Right forelimb (tissue), 1 donor: ENCODE results near the gene SLC27A6.

Experiments
- DNase-seq: peaks from one replicate; pipeline ENCODE4 v3.0.0-alpha.2; 2018

Gene SLC27A6

GRCh38 chr5:129073111-129073510, 107.8 kb downstream of the SLC27A6 start:
- DNase-seq = no peak

GRCh38 chr5:129074903-129075302, 109.6 kb downstream of the SLC27A6 start:
- DNase-seq = no peak

GRCh38 chr5:129077433-129078075, 112.3 kb downstream of the SLC27A6 start:
- DNase-seq = no peak

- DNase-seq = no peak
These were observed 113.0 kb downstream of the SLC27A6 start for GRCh38 chr5:129078247-129078646.

GRCh38 chr5:129078660-129079059, 113.4 kb downstream of the SLC27A6 start:
- no peak for DNase-seq

GRCh38 chr5:129079496-129079895, 114.2 kb downstream of the SLC27A6 start:
- no peak for DNase-seq

GRCh38 chr5:129080766-129081165, 115.5 kb downstream of the SLC27A6 start:
- DNase-seq = no peak

GRCh38 chr5:129082225-129083136, 117.2 kb downstream of the SLC27A6 start:
- no peak for DNase-seq
